ENCODE measurements around the gene RETREG3. TPM values are rescaled to one million over a fixed set of nuclear protein-coding genes. Genes with fewer than 3 reads are reported as not detected.

Gene RETREG3
- total RNA-seq, 1 experiment from 2014 or later, result 38.1 TPM

DNA sequence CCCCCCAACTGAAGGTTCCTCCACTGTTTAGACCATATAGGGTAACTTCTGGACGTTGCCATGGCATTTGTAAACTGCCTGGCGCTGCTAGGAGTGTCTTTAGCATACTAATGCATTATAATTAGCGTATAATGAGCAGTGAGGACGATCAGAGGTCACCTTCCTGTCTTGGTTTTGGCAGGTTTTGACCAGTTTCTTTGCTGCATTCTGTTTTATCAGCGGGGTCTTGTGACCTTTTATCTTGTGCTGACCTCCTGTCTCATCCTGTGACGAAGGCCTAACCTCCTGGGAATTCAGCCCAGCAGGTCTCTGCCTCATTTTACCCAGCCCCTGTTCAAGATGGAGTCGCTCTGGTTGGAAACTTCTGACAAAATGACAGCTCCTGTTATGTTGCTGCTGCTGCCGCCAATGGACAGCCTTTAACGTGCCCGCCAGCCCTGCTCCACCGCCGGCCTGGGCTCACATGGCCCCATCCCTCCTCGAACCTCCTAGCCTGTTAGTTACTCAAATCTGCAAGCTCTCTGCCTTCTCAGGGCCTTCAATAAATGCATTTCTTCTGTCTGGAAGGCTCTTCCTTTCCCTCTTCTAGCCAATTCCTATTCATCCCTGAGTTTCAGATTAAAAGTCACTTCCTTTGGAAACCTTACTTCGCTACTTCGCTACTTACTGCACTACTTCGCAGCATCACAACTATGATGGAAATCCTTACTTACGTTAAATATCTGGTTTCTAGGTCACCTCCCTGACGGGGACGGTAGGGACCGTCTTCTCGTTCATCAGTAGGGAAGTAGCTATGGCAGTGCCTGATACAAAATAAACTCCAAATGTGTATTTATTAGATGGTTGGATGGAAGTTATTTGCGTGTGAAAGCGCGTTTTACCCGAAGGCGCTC lies 73.8 kb downstream of the RETREG3 start:
- DNase-seq (ENCODE audit: low spot score), result no peak

DNA sequence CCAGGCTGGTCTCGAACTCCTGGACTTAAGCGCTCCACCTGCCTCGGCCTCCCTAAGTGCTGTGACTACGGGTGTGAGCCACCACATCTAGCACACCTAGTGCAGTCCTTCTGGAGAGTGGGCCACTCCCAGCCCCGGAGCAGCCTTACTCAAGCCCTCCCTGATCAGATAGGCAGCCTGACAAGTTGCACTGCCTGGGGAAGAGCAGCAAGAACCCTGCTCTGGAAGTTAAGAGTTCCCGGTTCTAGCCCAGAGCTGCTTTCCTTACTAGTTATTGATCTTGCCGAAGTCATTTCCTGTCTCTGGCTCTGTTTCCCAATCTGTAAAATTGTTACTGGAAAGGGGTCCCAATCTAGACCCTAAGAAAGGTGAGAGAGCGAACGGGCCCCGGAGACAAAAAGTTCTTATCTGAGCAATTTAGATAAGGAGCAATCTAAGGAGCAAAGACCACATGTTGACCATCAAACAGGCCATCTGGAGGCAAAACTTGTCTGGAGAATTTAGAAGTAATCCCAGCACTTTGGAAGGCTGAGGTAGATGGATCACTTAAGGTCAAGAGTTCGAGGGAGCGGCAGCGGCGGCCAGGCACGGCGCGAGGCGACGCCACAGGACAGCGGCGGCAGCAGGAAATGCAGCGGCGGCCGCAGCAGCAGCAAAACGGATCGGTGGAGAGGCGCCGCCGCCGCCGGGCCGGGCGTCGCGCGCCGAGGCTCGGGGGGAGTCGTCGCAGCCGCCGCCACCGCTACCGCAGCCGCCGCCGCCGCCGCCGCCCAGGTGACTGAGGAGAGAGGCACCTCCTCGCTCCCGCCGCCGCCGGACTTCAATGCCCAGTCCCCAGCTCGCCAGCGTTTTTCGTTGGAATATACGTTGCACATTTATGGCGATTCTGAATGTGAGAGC lies 77.5 kb downstream of the RETREG3 start:
- DNase-seq (ENCODE audit: low spot score), result peak; percentile 72

- no peak for DNase-seq (ENCODE audit: low spot score)
These were observed 78.2 kb downstream of the RETREG3 start for GRCh38 chr17:42530952-42531454.

Other genes with a start within 250 kb of the RETREG3 start
- gene STAT3, start 220.9 kb downstream of the RETREG3 start, total RNA-seq (2014; rRNA removed; shearing (Covaris generic)), result 30.9 and 38.0 TPM in 2 replicates
- 48.7 and 56.6 TPM in 2 replicates for gene CAVIN1, start 186.1 kb downstream of the RETREG3 start, total RNA-seq (2014; rRNA removed; shearing (Covaris generic))
- gene ATP6V0A1, start 150.5 kb downstream of the RETREG3 start, total RNA-seq (2014; rRNA removed; shearing (Covaris generic)), result 35.0 and 38.4 TPM in 2 replicates
- gene NAGLU, start 73.1 kb downstream of the RETREG3 start, total RNA-seq (2014; rRNA removed; shearing (Covaris generic)), result 54.9 and 65.5 TPM in 2 replicates
- gene HSD17B1, start 56.5 kb downstream of the RETREG3 start, total RNA-seq (2014; rRNA removed; shearing (Covaris generic)), result 0.91 and 1.7 TPM in 2 replicates
- 82.1 and 103 TPM in 2 replicates for gene COASY, start 47.2 kb downstream of the RETREG3 start, total RNA-seq (2014; rRNA removed; shearing (Covaris generic))
- 55.9 and 63.1 TPM in 2 replicates for gene MLX, start 42.3 kb downstream of the RETREG3 start, total RNA-seq (2014; rRNA removed; shearing (Covaris generic))
- gene PSMC3IP, start 31.6 kb downstream of the RETREG3 start, total RNA-seq (2014; rRNA removed; shearing (Covaris generic)), result 12.4 and 16.0 TPM in 2 replicates
- 123 and 127 TPM in 2 replicates for gene TUBG1, start 309 bp upstream of the RETREG3 start, total RNA-seq (2014; rRNA removed; shearing (Covaris generic))
- 7.4 and 8.7 TPM in 2 replicates for gene TUBG2, start 49.9 kb upstream of the RETREG3 start, total RNA-seq (2014; rRNA removed; shearing (Covaris generic))
- 34.2 and 49.4 TPM in 2 replicates for gene PLEKHH3, start 67.6 kb upstream of the RETREG3 start, total RNA-seq (2014; rRNA removed; shearing (Covaris generic))
- not detected in 2 replicates for gene CCR10, start 72.5 kb upstream of the RETREG3 start, total RNA-seq (2014; rRNA removed; shearing (Covaris generic))
- gene CNTNAP1, start 73.2 kb upstream of the RETREG3 start, total RNA-seq (2014; rRNA removed; shearing (Covaris generic)), result 0.08 and 0.23 TPM in 2 replicates
- 11.8 and 12.2 TPM in 2 replicates for gene EZH1, start 135.7 kb upstream of the RETREG3 start, total RNA-seq (2014; rRNA removed; shearing (Covaris generic))
- not detected in 2 replicates for gene RAMP2, start 151.9 kb upstream of the RETREG3 start, total RNA-seq (2014; rRNA removed; shearing (Covaris generic))
- 76.1 and 84.4 TPM in 2 replicates for gene VPS25, start 164.1 kb upstream of the RETREG3 start, total RNA-seq (2014; rRNA removed; shearing (Covaris generic))
- 7.8 and 8.6 TPM in 2 replicates for gene WNK4, start 171.2 kb upstream of the RETREG3 start, total RNA-seq (2014; rRNA removed; shearing (Covaris generic))
- gene COA3, start 189.3 kb upstream of the RETREG3 start, total RNA-seq (2014; rRNA removed; shearing (Covaris generic)), result 82.9 and 86.2 TPM in 2 replicates
- gene CNTD1, start 189.5 kb upstream of the RETREG3 start, total RNA-seq (2014; rRNA removed; shearing (Covaris generic)), result 0.13 and 0.66 TPM in 2 replicates
- gene BECN1, start 214.9 kb upstream of the RETREG3 start, total RNA-seq (2014; rRNA removed; shearing (Covaris generic)), result 108 and 118 TPM in 2 replicates
- 96.8 and 142 TPM in 2 replicates for gene PSME3, start 224.0 kb upstream of the RETREG3 start, total RNA-seq (2014; rRNA removed; shearing (Covaris generic))
- 1.6 and 1.8 TPM in 2 replicates for gene AOC2, start 235.2 kb upstream of the RETREG3 start, total RNA-seq (2014; rRNA removed; shearing (Covaris generic))
- gene AOC3, start 241.8 kb upstream of the RETREG3 start, total RNA-seq (2014; rRNA removed; shearing (Covaris generic)), result 0.23 TPM in 1 of 2 replicates, not detected in the other